Mucosa of stomach (tissue), 1 donor: ENCODE measurements around the gene TTC23L.

Source experiments
- H3K27me3 ChIP-seq: one replicate; pipeline ENCODE4 v1.7.0; 2013; ENCODE audit warnings: mild to moderate bottlenecking, low read length; ENCODE audit not compliant: control insufficient read depth, insufficient read depth
- H3K36me3 ChIP-seq: one replicate; pipeline ENCODE4 v1.7.0; 2013; ENCODE audit warnings: low read length; ENCODE audit not compliant: control insufficient read depth, insufficient read depth
- H3K4me1 ChIP-seq: one replicate; pipeline ENCODE4 v1.7.0; 2013; ENCODE audit warnings: mild to moderate bottlenecking, low read length; ENCODE audit not compliant: control insufficient read depth, insufficient read depth
- H3K4me3 ChIP-seq: one replicate; pipeline ENCODE4 v1.7.0; 2013; ENCODE audit warnings: low read length
- H3K9ac ChIP-seq: one replicate; pipeline ENCODE4 v1.7.0; 2013; ENCODE audit warnings: mild to moderate bottlenecking, low read length, moderate library complexity
- H3K9me3 ChIP-seq: one replicate; pipeline ENCODE4 v1.7.0; 2013; ENCODE audit warnings: mild to moderate bottlenecking, low read length, moderate library complexity; ENCODE audit not compliant: control insufficient read depth
- donor health status: Pancreatic carcinoma.

TTC23L gene

GRCh38 chr5:34841816-34842215 lies 2.9 kb downstream of the TTC23L start:
- H3K4me1 ChIP-seq = peaks cover 7% of the 10 kb centered on the region
- no peaks in the 10 kb centered on the region for H3K36me3 ChIP-seq
- H3K27me3 ChIP-seq = peaks cover 23% of the 10 kb centered on the region
- H3K9me3 ChIP-seq = no peaks in the 10 kb centered on the region
- no peak overlapping the region for H3K9ac ChIP-seq
- H3K4me3 ChIP-seq = no peak overlapping the region

- Histone ChIP-seq H3K4me3 (no peak overlapping the region), H3K9ac (no peak overlapping the region), H3K9me3 (no peaks in the 10 kb centered on the region)
Observed at GRCh38 chr5:34842554-34842953, 3.6 kb downstream of the TTC23L start.

GRCh38 chr5:34843497-34843896 lies 4.5 kb downstream of the TTC23L start:
- no peaks in the 10 kb centered on the region for H3K36me3 ChIP-seq

More at GRCh38 chr5:34842554-34842953, 3.6 kb downstream of the TTC23L start:
- H3K36me3 ChIP-seq = no peaks in the 10 kb centered on the region
- H3K4me1 ChIP-seq = peaks cover 7% of the 10 kb centered on the region
- peaks cover 27% of the 10 kb centered on the region for H3K27me3 ChIP-seq

GRCh38 chr5:34844106-34844505 lies 5.1 kb downstream of the TTC23L start:
- H3K9me3 ChIP-seq = no peaks in the 10 kb centered on the region

More at GRCh38 chr5:34843497-34843896, 4.5 kb downstream of the TTC23L start:
- H3K27me3 ChIP-seq = peaks cover 27% of the 10 kb centered on the region
- no peak overlapping the region for H3K9ac ChIP-seq
- H3K4me1 ChIP-seq = peaks cover 2% of the 10 kb centered on the region
- H3K9me3 ChIP-seq = no peaks in the 10 kb centered on the region
- H3K4me3 ChIP-seq = no peak overlapping the region

GRCh38 chr5:34844999-34845398 lies 6.0 kb downstream of the TTC23L start:
- no peak overlapping the region for H3K4me3 ChIP-seq
- no peaks in the 10 kb centered on the region for H3K4me1 ChIP-seq
- no peaks in the 10 kb centered on the region for H3K36me3 ChIP-seq
- H3K9me3 ChIP-seq = no peaks in the 10 kb centered on the region
- H3K27me3 ChIP-seq = peaks cover 30% of the 10 kb centered on the region
- H3K9ac ChIP-seq = no peak overlapping the region

More at GRCh38 chr5:34844106-34844505, 5.1 kb downstream of the TTC23L start:
- Histone ChIP-seq H3K4me3 (no peak overlapping the region), H3K9ac (no peak overlapping the region), H3K4me1 (no peaks in the 10 kb centered on the region), H3K36me3 (no peaks in the 10 kb centered on the region), H3K27me3 (peaks cover 27% of the 10 kb centered on the region)

- Histone ChIP-seq H3K9me3 (no peaks in the 10 kb centered on the region), H3K27me3 (peaks cover 34% of the 10 kb centered on the region), H3K4me1 (no peaks in the 10 kb centered on the region), H3K4me3 (no peak overlapping the region), H3K36me3 (no peaks in the 10 kb centered on the region), H3K9ac (no peak overlapping the region)
Observed at GRCh38 chr5:34847056-34847455, 8.1 kb downstream of the TTC23L start.

- no peak overlapping the region for H3K9ac ChIP-seq
- no peaks in the 10 kb centered on the region for H3K4me1 ChIP-seq
- no peaks in the 10 kb centered on the region for H3K9me3 ChIP-seq
- no peak overlapping the region for H3K4me3 ChIP-seq
- peaks cover 30% of the 10 kb centered on the region for H3K27me3 ChIP-seq
- no peaks in the 10 kb centered on the region for H3K36me3 ChIP-seq
Observed at GRCh38 chr5:34847552-34847951, 8.6 kb downstream of the TTC23L start.

GRCh38 chr5:34848230-34848629 lies 9.3 kb downstream of the TTC23L start:
- Histone ChIP-seq H3K27me3 (peaks cover 31% of the 10 kb centered on the region), H3K4me3 (no peak overlapping the region), H3K36me3 (no peaks in the 10 kb centered on the region), H3K9ac (no peak overlapping the region), H3K9me3 (no peaks in the 10 kb centered on the region), H3K4me1 (no peaks in the 10 kb centered on the region)

GRCh38 chr5:34849253-34849652 lies 10.3 kb downstream of the TTC23L start:
- no peaks in the 10 kb centered on the region for H3K9me3 ChIP-seq
- H3K4me3 ChIP-seq = no peak overlapping the region
- H3K36me3 ChIP-seq = no peaks in the 10 kb centered on the region

GRCh38 chr5:34854459-34855174 lies 15.7 kb downstream of the TTC23L start:
- Histone ChIP-seq H3K36me3 (no peaks in the 10 kb centered on the region), H3K4me1 (no peaks in the 10 kb centered on the region), H3K9ac (no peak overlapping the region), H3K27me3 (peaks cover 24% of the 10 kb centered on the region), H3K4me3 (no peak overlapping the region), H3K9me3 (no peaks in the 10 kb centered on the region)

More at GRCh38 chr5:34849253-34849652, 10.3 kb downstream of the TTC23L start:
- Histone ChIP-seq H3K4me1 (no peaks in the 10 kb centered on the region), H3K27me3 (peaks cover 31% of the 10 kb centered on the region), H3K9ac (no peak overlapping the region)

- no peaks in the 10 kb centered on the region for H3K36me3 ChIP-seq
- H3K27me3 ChIP-seq = peaks cover 12% of the 10 kb centered on the region
- H3K4me1 ChIP-seq = no peaks in the 10 kb centered on the region
- no peak overlapping the region for H3K4me3 ChIP-seq
- no peaks in the 10 kb centered on the region for H3K9me3 ChIP-seq
- no peak overlapping the region for H3K9ac ChIP-seq
Observed at GRCh38 chr5:34857161-34857560, 18.2 kb downstream of the TTC23L start.

GRCh38 chr5:34857894-34858293 lies 18.9 kb downstream of the TTC23L start:
- Histone ChIP-seq H3K4me3 (no peak overlapping the region), H3K36me3 (no peaks in the 10 kb centered on the region), H3K9me3 (no peaks in the 10 kb centered on the region), H3K27me3 (peaks cover 10% of the 10 kb centered on the region), H3K4me1 (no peaks in the 10 kb centered on the region), H3K9ac (no peak overlapping the region)
